Measurements from ENCODE around the gene DHX58. TPM values are rescaled to one million over a fixed set of nuclear protein-coding genes. Genes with fewer than 3 reads are reported as not detected.

The DHX58 gene
- total and polyA plus RNA-seq, 10 of the 15 experiments (the other 5 are each of a cell fraction or from before 2014, with no cell fraction given) = 3.5 to 69.8 (median 16.4) TPM

DNA sequence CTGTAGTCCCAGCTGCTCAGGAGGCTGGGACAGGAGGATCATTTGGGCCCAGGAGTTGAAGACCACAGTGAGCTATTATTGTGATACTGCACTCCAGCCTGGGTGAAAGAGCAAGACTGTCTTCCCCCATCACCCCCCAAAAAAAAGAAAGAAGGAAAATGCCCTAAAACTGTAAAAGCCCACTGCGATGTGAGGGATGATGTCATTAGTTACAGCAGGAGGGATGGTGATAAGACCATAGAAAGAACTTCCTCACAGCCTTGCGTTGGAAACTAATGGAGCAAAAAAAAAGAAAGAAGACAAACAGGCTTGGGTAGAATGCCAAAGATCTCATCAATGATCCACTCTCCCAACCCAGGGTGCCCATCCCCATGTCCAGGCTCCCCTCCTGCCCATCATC, 33.0 kb downstream of the DHX58 start:
- H3K27me3 ChIP-seq (replicated peaks in 1 of 2; ENCODE audit: control insufficient read depth in 2 of 2, insufficient read depth in 2 of 2, low read length in 1 of 2) = no peaks in the 10 kb centered on the region; a peak in 1 of 4 replicates
- 50% methylated on average over 2 of the region's 2 CpGs for WGBS (ENCODE audit: insufficient coverage, insufficient replicate concordance, low lambda C conversion rate, missing lambda C conversion rate)
- H3K27ac ChIP-seq (ENCODE audit: control insufficient read depth, insufficient read depth) = no peak overlapping the region
- no peak overlapping the region for H3K4me2 ChIP-seq (ENCODE audit: control insufficient read depth, insufficient read depth)
- no peak for TF ChIP-seq MEF2B (IDR thresholded peaks at IDR 0.05; ENCODE audit: partially characterized antibody, poor library complexity, severe bottlenecking)
- 0 out of 2 replicates have a peak, but pooled peaks have one; percentile 27 for TF ChIP-seq ATF7 (IDR thresholded peaks at IDR 0.05; ENCODE audit: low read depth)
- TF ChIP-seq CBX5 (IDR thresholded peaks at IDR 0.05; ENCODE audit: low read depth) = no peak
- no peak for TF ChIP-seq JUNB (IDR thresholded peaks at IDR 0.05)
- intact Hi-C loops (cut with micrococcal nuclease; ENCODE audit: unreplicated experiment) (no loop called here), in situ Hi-C loops (cut with MboI) (no loop called here)
- POLR2A ChIA-PET = interaction anchor here (0.7 kb wide), 1 partner anchor 38 kb away, joined by 3 read pairs; no protein-coding TSS in a partner anchor
- no peaks in the 10 kb centered on the region for H3K4me1 ChIP-seq (ENCODE audit: control insufficient read depth, insufficient read depth, low read length)
- H3K36me3 ChIP-seq (ENCODE audit: control insufficient read depth in 2 of 2, insufficient read depth in 2 of 2, low read length in 1 of 2) = no peaks in the 10 kb centered on the region
- SMC1A ChIA-PET (ENCODE audit: uncharacterized antibody, unreplicated experiment) = interaction anchor here (1.4 kb wide), 1 partner anchor 120 kb away, joined by 3 read pairs; no protein-coding TSS in a partner anchor
- no peak overlapping the region for H3K9ac ChIP-seq (ENCODE audit: control insufficient read depth, insufficient read depth, low read length)
- H3K79me2 ChIP-seq (ENCODE audit: control insufficient read depth, insufficient read depth, low read length) = no peaks in the 10 kb centered on the region
- ATAC-seq (no peak), DNase-seq (ENCODE audit: low read depth, low spot score) (no peak), FAIRE-seq (no peak)
- H2AFZ ChIP-seq (ENCODE audit: control insufficient read depth, low read depth, low read length) = no peak overlapping the region
- H4K20me1 ChIP-seq (ENCODE audit: control insufficient read depth, insufficient read depth) = no peaks in the 10 kb centered on the region
- H3K4me3 ChIP-seq = no peak overlapping the region
- RAD21 ChIA-PET (ENCODE audit: unreplicated experiment) = no interaction called here
- CTCF ChIA-PET = interaction anchor here (0.6 to 1.9 kb wide), 7 partner anchors 11 to 102 kb away, joined by 3 to 9 read pairs (median 4); no protein-coding TSS in a partner anchor
- BruUV-seq (replicated peaks) = no TSS peak
- H3K9me3 ChIP-seq (replicated peaks; ENCODE audit: control insufficient read depth, insufficient read depth, low read length) = no peaks in the 10 kb centered on the region

- no peak for DNase-seq (ENCODE audit: low read depth, low spot score)
- H3K4me2 ChIP-seq (ENCODE audit: control insufficient read depth, insufficient read depth) = no peak overlapping the region
- intact Hi-C loops (cut with micrococcal nuclease; ENCODE audit: unreplicated experiment) (no loop called here), in situ Hi-C loops (cut with MboI) (no loop called here)
- 49% methylated on average over 8 of the region's 8 CpGs for WGBS (ENCODE audit: insufficient coverage, insufficient replicate concordance, low lambda C conversion rate, missing lambda C conversion rate)
- H3K27ac ChIP-seq (ENCODE audit: control insufficient read depth, insufficient read depth) = no peak overlapping the region
- H3K4me3 ChIP-seq = no peak overlapping the region
- no peak for FAIRE-seq
- RAD21 ChIA-PET (ENCODE audit: unreplicated experiment) = no interaction called here
- no peaks in the 10 kb centered on the region for H4K20me1 ChIP-seq (ENCODE audit: control insufficient read depth, insufficient read depth)
- SMC1A ChIA-PET (ENCODE audit: uncharacterized antibody, unreplicated experiment) = no interaction called here
- H3K9ac ChIP-seq (ENCODE audit: control insufficient read depth, insufficient read depth, low read length) = no peak overlapping the region
- CTCF ChIA-PET = no interaction called here
- no peaks in the 10 kb centered on the region for H3K4me1 ChIP-seq (ENCODE audit: control insufficient read depth, insufficient read depth, low read length)
- no peaks in the 10 kb centered on the region for H3K36me3 ChIP-seq (ENCODE audit: control insufficient read depth in 2 of 2, insufficient read depth in 2 of 2, low read length in 1 of 2)
- H3K79me2 ChIP-seq (ENCODE audit: control insufficient read depth, insufficient read depth, low read length) = no peaks in the 10 kb centered on the region
- ATAC-seq = no peak
- H3K9me3 ChIP-seq (replicated peaks; ENCODE audit: control insufficient read depth, insufficient read depth, low read length) = no peaks in the 10 kb centered on the region
- peaks cover 2% of the 10 kb centered on the region in 2 experiments; a peak in 3 of 4 replicates for H3K27me3 ChIP-seq (replicated peaks in 1 of 2; ENCODE audit: control insufficient read depth in 2 of 2, insufficient read depth in 2 of 2, low read length in 1 of 2)
- BruUV-seq (replicated peaks) = no TSS peak
- POLR2A ChIA-PET = no interaction called here
- no peak overlapping the region for H2AFZ ChIP-seq (ENCODE audit: control insufficient read depth, low read depth, low read length)
- no peak for TF ChIP-seq E4F1 (IDR thresholded peaks at IDR 0.05; ENCODE audit: borderline replicate concordance, partially characterized antibody)
- no peak for TF ChIP-seq ZNF24 (IDR thresholded peaks at IDR 0.05)
- TF ChIP-seq, protein P1, sequence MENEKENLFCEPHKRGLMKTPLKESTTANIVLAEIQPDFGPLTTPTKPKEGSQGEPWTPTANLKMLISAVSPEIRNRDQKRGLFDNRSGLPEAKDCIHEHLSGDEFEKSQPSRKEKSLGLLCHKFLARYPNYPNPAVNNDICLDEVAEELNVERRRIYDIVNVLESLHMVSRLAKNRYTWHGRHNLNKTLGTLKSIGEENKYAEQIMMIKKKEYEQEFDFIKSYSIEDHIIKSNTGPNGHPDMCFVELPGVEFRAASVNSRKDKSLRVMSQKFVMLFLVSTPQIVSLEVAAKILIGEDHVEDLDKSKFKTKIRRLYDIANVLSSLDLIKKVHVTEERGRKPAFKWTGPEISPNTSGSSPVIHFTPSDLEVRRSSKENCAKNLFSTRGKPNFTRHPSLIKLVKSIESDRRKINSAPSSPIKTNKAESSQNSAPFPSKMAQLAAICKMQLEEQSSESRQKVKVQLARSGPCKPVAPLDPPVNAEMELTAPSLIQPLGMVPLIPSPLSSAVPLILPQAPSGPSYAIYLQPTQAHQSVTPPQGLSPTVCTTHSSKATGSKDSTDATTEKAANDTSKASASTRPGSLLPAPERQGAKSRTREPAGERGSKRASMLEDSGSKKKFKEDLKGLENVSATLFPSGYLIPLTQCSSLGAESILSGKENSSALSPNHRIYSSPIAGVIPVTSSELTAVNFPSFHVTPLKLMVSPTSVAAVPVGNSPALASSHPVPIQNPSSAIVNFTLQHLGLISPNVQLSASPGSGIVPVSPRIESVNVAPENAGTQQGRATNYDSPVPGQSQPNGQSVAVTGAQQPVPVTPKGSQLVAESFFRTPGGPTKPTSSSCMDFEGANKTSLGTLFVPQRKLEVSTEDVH (IDR thresholded peaks at IDR 0.05; ENCODE audit: low read depth, partially characterized antibody) = no peak
- TF ChIP-seq MLLT1 (IDR thresholded peaks at IDR 0.05) = no peak
- TF ChIP-seq SMARCA5 (IDR thresholded peaks at IDR 0.05) = no peak
- no peak for TF ChIP-seq BACH1 (IDR thresholded peaks at IDR 0.05; ENCODE audit: borderline replicate concordance)
- TF ChIP-seq CBFB (IDR thresholded peaks at IDR 0.05; ENCODE audit: low read depth) = no peak
These were observed 34.0 kb downstream of the DHX58 start for GRCh38 chr17:42078396-42079043.
